ENCODE data around the gene DEDD. TPM values are rescaled to one million over a fixed set of nuclear protein-coding genes. Genes with fewer than 3 reads are reported as not detected.

Gene DEDD
- total RNA-seq, 6 donors from 2014 or later = 26.7 to 45.1 (median 35.1) TPM

- H3K9me3 ChIP-seq = no peaks in the 10 kb centered on the region
- H3K27ac ChIP-seq = peak overlapping the region; percentile 55 to 82 (median 76)
- no peaks in the 10 kb centered on the region for H3K36me3 ChIP-seq
- TF ChIP-seq EP300 (IDR thresholded peaks at IDR 0.05) = no peak
- no peak for TF ChIP-seq POLR2A (IDR thresholded peaks at IDR 0.05)
- no peak for TF ChIP-seq POLR2AphosphoS5 (IDR thresholded peaks at IDR 0.05)
- H3K27me3 ChIP-seq = no peaks in the 10 kb centered on the region
- ATAC-seq (ENCODE audit: low FRiP score in 2 of 2) (no peak), DNase-seq (no peak)
- peaks cover 0 to 44% (median 23%) of the 10 kb centered on the region in 4 donors for H3K4me1 ChIP-seq
- peak overlapping the region in 2 of 4 donors; percentile 37 to 50 for H3K4me3 ChIP-seq
- WGBS, 2 donors = 76 to 80% methylated on average over 5 of the region's 5 CpGs
These were observed 42.5 kb downstream of the DEDD start for GRCh38 chr1:161089938-161090337.

DNA sequence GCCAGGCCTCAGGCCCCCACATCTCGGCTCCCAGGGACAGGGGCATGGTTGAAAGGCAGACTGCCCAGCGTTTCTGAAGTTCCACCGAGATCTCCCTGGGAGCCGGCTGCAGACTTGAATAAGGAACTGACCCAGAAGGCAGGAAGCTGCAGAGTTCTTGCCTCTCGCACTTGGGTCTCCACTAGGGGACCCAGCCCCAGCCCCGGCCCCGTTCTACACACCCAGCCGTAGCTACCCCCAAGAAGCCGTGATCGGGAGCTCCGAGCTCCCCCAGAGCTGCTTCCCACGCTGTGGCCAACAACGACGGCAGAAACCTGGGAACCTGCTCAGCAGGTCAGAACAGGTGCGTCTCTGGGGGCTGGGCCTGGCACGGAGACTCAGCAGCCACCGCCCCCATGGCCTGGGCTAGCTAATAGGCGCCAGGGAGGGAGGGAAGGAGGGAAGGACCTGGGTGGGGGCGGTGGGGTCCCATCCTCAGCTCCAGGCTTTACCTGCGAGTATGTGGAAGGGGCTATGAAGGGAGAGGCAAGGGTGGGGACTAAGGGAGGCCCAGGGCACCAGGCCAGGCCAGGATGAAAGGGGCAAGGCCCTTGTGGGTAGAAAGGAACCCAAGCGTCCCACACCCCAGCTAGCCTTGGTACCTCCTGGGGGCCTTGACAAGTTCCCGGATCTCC, 43.1 kb downstream of the DEDD start, which contains the start of gene NECTIN4:
Gene NECTIN4 (minus strand): TSS at position 308 of the 674 bp plus-strand sequence. CDS start 262 bp downstream, at position 46.
- peak within 1 kb of the TSS in 3 of 4 donors; percentile 37 to 50 (median 37) for H3K4me3 ChIP-seq
- no peaks in the 10 kb centered on the region for H3K27me3 ChIP-seq
- 55 to 81% methylated on average over 7 to 20 of the region's 22 CpGs for WGBS, 2 donors
- no peaks in the 10 kb centered on the region for H3K9me3 ChIP-seq
- ATAC-seq (ENCODE audit: low FRiP score in 2 of 2) (peak; percentile 32 to 87), DNase-seq (peak; percentile 75 to 85)
- peak within 1 kb of the TSS; percentile 55 to 82 (median 76) for H3K27ac ChIP-seq
- H3K36me3 ChIP-seq = no peaks in the 10 kb centered on the region
- H3K4me1 ChIP-seq = peaks cover 2 to 50% (median 28%) of the 10 kb centered on the region in 4 donors
- TF ChIP-seq POLR2A (IDR thresholded peaks at IDR 0.05) (peak in 1 of 4 donors; percentile 65), CTCF (IDR thresholded peaks at IDR 0.05) (no peak), POLR2AphosphoS5 (IDR thresholded peaks at IDR 0.05) (peak; percentile 46 to 76), EP300 (IDR thresholded peaks at IDR 0.05) (peak in 1 of 4 donors; percentile 61)

DNA sequence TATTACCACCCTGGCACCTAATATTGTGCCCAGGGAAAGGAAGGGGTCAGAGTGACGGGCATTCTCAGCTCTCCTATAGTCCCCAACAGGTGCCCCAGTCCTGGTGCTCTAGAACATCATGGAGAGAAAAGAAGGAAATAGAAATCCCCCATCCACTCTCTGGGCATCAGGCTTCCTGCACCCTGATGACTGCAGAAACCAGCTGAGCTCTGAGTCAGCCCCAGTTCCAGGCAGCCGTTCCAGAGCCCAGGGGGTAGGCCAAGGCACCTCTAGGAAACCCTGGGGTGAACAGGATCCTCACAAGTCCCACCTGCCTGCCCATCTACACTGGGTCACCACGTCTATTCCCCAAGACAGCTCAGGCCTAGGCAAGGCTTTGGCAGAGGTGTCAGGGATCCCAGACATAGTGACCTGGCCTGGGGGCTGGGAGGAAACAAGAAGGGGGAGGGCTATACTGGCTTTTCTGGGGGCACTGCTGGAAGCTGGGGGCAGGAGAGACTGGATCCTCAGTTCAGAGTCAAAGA, 43.8 kb downstream of the DEDD start:
- ATAC-seq (ENCODE audit: low FRiP score in 2 of 2) (no peak), DNase-seq (peak in 1 of 2 donors; percentile 60)
- H3K4me3 ChIP-seq = peak overlapping the region in 3 of 4 donors; percentile 37 to 50 (median 37)
- WGBS, 2 donors = 62 to 64% methylated on average over 3 of the region's 3 CpGs
- TF ChIP-seq POLR2A (IDR thresholded peaks at IDR 0.05) (no peak), POLR2AphosphoS5 (IDR thresholded peaks at IDR 0.05) (no peak), CTCF (IDR thresholded peaks at IDR 0.05) (no peak), EP300 (IDR thresholded peaks at IDR 0.05) (no peak)
- peaks cover 5 to 56% (median 35%) of the 10 kb centered on the region in 4 donors for H3K4me1 ChIP-seq
- H3K9me3 ChIP-seq = no peaks in the 10 kb centered on the region
- no peaks in the 10 kb centered on the region for H3K36me3 ChIP-seq
- H3K27ac ChIP-seq = peak overlapping the region; percentile 55 to 82 (median 76)
- H3K27me3 ChIP-seq = no peaks in the 10 kb centered on the region

- Histone ChIP-seq H3K4me3 (peak overlapping the region in 1 of 4 donors; percentile 3), H3K9me3 (no peaks in the 10 kb centered on the region), H3K27ac (peak overlapping the region in 2 of 4 donors; percentile 52 to 79), H3K36me3 (no peaks in the 10 kb centered on the region), H3K4me1 (peaks cover 15 to 63% (median 50%) of the 10 kb centered on the region in 4 donors), H3K27me3 (no peaks in the 10 kb centered on the region)
- no peak for ATAC-seq (ENCODE audit: low FRiP score in 2 of 2)
- WGBS, 2 donors = 53% methylated on average over 4 of the region's 4 CpGs
- TF ChIP-seq EP300 (IDR thresholded peaks at IDR 0.05) (no peak), POLR2A (IDR thresholded peaks at IDR 0.05) (no peak), CTCF (IDR thresholded peaks at IDR 0.05) (no peak), POLR2AphosphoS5 (IDR thresholded peaks at IDR 0.05) (no peak)
- DNase-seq = no peak
These were observed 46.0 kb downstream of the DEDD start for GRCh38 chr1:161086457-161086856.

GRCh38 chr1:161085165-161085564, 47.3 kb downstream of the DEDD start:
- DNase-seq (no peak), ATAC-seq (ENCODE audit: low FRiP score in 2 of 2) (no peak)
- Histone ChIP-seq H3K9me3 (no peaks in the 10 kb centered on the region), H3K27ac (peak overlapping the region; percentile 42 to 79 (median 76)), H3K4me1 (peaks cover 15 to 66% (median 51%) of the 10 kb centered on the region in 4 donors), H3K27me3 (no peaks in the 10 kb centered on the region), H3K4me3 (no peak overlapping the region), H3K36me3 (no peaks in the 10 kb centered on the region)
- TF ChIP-seq POLR2A (IDR thresholded peaks at IDR 0.05) = no peak
- no peak for TF ChIP-seq CTCF (IDR thresholded peaks at IDR 0.05)
- no peak for TF ChIP-seq POLR2AphosphoS5 (IDR thresholded peaks at IDR 0.05)
- TF ChIP-seq EP300 (IDR thresholded peaks at IDR 0.05) = no peak
- WGBS, 2 donors = 51 to 72% methylated on average over 2 of the region's 2 CpGs
